GM19351 (cell line): ENCODE data around the gene MBLAC2.
A peak's percentile ranks its signal among the peaks of the same experiment; 100 is the strongest.

Experiments used
- ATAC-seq: cut with Tn5 transposase; IDR thresholded peaks from one replicate; pipeline ENCODE4 v1.9.1; 2021; ENCODE audit warnings: mild to moderate bottlenecking, moderate library complexity; ENCODE audit not compliant: unreplicated experiment

The MBLAC2 gene

GRCh38 chr5:90474235-90475107 is at the start of gene MBLAC2, which contains the start of gene POLR3G:
Gene MBLAC2, minus strand, starts transcription at chr5:90474771. Its CDS starts 479 bp downstream, at chr5:90474292.
Gene POLR3G, plus strand, starts transcription at chr5:90474864. Its CDS starts 10,704 bp downstream, at chr5:90485568.
- peak; percentile 76 for ATAC-seq

DNA sequence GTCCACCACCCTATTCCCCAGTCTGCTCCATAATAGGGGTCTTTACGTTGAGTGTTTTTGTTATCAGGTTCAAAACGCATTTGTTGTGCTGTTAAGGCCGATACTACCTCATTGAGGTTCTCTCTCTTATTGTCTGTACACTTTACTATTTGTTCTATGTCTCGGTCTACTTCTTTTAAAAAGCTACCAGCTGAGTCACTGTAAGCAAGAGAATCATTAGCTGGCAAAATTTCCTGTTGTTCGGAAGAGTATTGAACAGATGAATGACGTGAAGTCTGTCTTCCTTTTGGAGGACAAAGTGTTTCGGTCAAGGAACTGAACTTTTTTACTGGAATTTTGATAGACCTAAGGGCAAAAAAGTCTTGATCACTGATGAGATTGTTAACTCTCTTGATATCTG is 44.5 kb upstream of the MBLAC2 start:
- ATAC-seq: no peak

DNA sequence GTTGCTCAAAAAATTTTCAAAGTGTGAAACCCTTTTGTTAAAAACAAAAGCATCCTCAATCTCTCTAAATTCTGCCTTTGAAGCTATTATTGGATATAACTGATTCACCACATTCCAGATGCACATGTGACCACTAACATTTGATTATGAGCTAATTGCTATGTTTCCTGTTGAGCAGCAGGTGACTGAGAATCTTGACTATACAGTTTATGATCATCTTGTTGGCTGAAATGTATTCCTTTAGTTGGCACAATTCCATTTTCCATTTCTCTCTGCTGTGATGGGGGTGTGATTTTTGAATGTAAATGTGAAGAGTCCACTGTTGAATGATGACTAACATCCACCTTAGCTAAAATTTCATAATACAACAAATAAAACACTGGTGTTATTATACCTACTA is 44.1 kb upstream of the MBLAC2 start:
- no peak for ATAC-seq

- no peak for ATAC-seq
Measured at GRCh38 chr5:90514520-90514919, 39.9 kb upstream of the MBLAC2 start.

DNA sequence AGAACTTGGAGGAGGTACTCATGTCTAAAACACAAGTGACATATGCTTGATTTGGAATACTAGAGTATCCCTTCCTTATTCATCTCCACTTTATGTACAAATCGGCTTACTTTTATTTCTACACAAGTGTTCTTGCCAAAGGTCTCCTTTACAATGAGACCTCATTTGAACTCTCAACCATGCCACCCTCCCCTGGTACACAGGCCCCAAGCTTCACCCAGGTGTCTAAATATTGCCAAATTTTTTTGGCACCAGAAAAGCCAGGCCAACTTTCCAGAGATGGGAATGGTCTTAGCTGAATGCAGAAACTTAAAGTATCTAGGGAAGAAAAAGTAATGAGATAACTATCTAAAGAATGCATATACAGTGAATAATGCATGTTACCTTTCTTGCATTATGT is 35.9 kb upstream of the MBLAC2 start:
- ATAC-seq: no peak

GRCh38 chr5:90506221-90506620 is 31.6 kb upstream of the MBLAC2 start:
- no peak for ATAC-seq

DNA sequence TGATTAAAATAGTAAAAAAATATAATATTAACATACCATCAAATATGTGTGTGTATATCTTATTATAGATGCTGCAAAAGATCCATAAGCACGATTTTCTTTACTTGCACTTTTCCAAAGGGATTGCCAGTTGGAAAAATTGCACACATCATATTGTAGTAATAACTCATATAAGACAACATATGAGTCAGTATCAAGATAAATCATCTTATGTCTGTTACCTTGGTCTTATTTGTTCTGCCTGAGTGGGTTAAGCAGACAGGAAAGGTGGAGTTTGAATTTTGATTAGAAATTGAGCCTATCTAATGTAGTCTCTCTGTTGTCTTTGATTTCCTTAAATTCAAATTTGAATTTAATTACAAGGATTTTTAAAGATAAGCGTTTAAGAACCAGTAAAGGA is 30.2 kb upstream of the MBLAC2 start:
- no peak for ATAC-seq

- no peak for ATAC-seq
Measured at GRCh38 chr5:90503596-90503995, 29.0 kb upstream of the MBLAC2 start.

DNA sequence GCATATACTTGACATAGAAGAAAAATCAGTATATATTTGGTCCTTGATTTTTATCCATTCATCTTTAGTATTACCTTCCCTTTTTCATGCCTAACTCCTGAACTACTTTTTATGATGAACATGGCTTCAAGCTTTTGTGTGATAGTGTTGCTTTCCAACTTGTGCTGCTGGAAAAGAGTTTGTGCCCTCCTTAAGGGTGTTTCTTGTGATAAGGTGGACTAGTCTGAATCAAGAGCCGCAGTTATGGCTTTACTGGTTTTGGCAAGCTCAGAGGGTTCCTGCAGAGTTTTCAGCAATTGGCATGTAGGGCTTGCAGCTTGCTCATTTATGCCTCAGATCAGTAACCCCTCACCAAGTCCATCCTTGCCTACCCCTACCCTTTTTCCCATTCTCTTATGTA is 20.6 kb upstream of the MBLAC2 start:
- ATAC-seq: no peak

- ATAC-seq: no peak
Measured at GRCh38 chr5:90494043-90494442, 19.5 kb upstream of the MBLAC2 start.

DNA sequence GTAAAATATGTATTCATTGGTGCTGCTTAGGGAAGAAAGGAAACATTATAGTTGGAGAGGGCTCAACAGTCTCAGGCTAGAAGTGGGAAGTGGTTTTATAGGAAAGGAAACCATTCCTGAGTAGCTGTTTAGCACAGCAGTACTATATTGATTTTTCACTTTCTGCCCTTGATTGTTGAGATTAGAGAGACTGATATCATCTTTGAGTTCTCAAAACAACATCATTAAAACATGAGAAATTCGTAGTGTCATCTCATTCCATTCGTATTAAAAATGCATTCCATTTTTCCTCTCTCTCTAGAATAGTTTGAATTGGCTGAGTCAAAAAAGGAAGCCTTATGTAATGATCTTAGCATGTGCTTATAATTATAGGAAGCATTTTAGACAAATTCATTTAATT is 14.2 kb upstream of the MBLAC2 start:
- ATAC-seq: no peak

GRCh38 chr5:90484540-90484939 is 10.0 kb upstream of the MBLAC2 start:
- no peak for ATAC-seq

- no peak for ATAC-seq
Measured at GRCh38 chr5:90483206-90483605, 8.6 kb upstream of the MBLAC2 start.

GRCh38 chr5:90480699-90481098 is 6.1 kb upstream of the MBLAC2 start:
- no peak for ATAC-seq

- no peak for ATAC-seq
Measured at GRCh38 chr5:90479611-90480385, 5.2 kb upstream of the MBLAC2 start.

DNA sequence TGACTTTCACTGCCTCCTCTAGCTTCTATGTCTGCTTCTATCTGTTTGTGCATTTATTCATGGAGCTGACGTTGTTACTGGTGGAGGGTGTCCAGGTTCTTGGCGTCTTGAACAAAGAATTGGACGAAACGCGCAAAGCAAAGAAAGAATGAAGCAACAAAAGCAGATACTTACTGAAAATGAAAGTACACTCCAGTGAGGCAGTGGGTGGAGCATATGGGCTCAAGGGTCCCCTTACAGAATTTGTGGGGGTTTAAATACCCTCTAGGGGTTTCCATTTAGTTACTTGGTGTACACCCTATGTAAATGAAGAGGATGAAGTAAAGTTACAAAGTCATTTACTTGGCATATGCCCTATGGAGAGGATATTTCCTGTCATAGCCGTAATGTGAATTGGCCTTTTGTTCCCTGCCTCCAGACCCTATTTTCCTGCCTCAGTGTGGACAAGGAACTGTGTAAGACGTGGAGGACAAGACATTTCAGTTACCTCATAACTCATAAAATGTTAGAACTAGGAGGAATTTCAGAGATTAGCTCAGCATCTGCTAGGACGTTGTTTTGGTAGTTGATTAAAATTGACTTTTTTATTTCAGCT is 3.1 kb upstream of the MBLAC2 start:
- ATAC-seq: no peak

DNA sequence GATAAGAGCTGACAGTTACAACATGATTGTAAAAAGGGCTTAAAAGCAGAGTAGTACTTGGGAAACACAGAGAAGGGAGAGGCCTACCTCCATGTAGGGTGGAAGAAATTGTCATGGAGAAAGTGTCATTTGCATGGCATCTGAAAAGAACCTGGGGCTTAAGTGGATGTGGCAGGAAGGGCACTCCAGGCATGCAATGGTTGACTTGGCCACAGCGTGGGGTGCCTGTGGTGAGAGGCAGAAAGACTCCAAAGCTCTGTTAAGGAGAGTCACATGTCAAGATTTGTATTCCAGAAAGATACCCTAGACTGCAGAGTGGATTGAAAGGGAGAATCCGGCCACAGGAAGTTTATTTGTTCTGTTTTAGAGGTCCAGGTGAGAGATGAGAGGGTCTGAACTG is 2.5 kb upstream of the MBLAC2 start:
- ATAC-seq: no peak

DNA sequence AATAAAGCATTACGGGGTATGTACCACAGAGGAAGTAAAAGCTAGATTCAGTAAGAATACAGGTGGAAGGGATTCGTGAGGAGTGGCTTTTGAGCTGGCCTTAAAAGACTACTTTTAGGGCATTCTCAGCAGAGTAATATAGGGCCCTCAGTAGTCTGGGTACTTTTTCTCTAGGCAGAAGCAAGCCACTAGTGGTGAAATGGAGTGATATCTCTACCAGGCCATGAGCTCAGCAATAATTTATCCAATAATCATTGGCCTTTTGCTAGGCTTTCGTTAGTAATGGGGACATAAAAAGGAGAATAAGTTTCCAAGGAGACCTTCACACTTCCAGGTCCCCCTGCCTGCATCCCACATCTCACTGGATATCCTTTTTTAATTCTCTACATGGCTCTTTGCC is 1.8 kb upstream of the MBLAC2 start:
- no peak for ATAC-seq

GRCh38 chr5:90475436-90475980 is 937 bp upstream of the MBLAC2 start:
- no peak for ATAC-seq

GRCh38 chr5:90473396-90474234 is 956 bp downstream of the MBLAC2 start:
- peak; percentile 19 for ATAC-seq
